HG02623 (cell line): ENCODE data around the gene BTG4.

Experiments used
- ATAC-seq: cut with Tn5 transposase; IDR thresholded peaks from one replicate; pipeline ENCODE4 v1.9.1; 2021; ENCODE audit warnings: moderate library complexity; ENCODE audit not compliant: unreplicated experiment

BTG4 gene

GRCh38 chr11:111512296-111513239 lies at the start of gene BTG4:
Gene BTG4, minus strand, starts transcription at chr11:111512386. Its CDS starts 13,610 bp downstream, at chr11:111498776.
- no peak for ATAC-seq

GRCh38 chr11:111561791-111562325 lies 49.7 kb upstream of the BTG4 start:
- no peak for ATAC-seq

GRCh38 chr11:111561306-111561705 lies 49.1 kb upstream of the BTG4 start:
- no peak for ATAC-seq

- no peak for ATAC-seq
Measured at GRCh38 chr11:111560800-111561199, 48.6 kb upstream of the BTG4 start.

- no peak for ATAC-seq
Measured at GRCh38 chr11:111559800-111560464, 47.7 kb upstream of the BTG4 start.

- no peak for ATAC-seq
Measured at GRCh38 chr11:111557425-111558111, 45.4 kb upstream of the BTG4 start.

- no peak for ATAC-seq
Measured at GRCh38 chr11:111555255-111555654, 43.1 kb upstream of the BTG4 start.

GRCh38 chr11:111554532-111554931 lies 42.3 kb upstream of the BTG4 start:
- no peak for ATAC-seq

GRCh38 chr11:111550258-111550657 lies 38.1 kb upstream of the BTG4 start:
- ATAC-seq: no peak

GRCh38 chr11:111549869-111550203 lies 37.6 kb upstream of the BTG4 start:
- ATAC-seq: no peak

- ATAC-seq: no peak
Measured at GRCh38 chr11:111549196-111549868, 37.1 kb upstream of the BTG4 start.

GRCh38 chr11:111548525-111548924 lies 36.3 kb upstream of the BTG4 start:
- no peak for ATAC-seq

- ATAC-seq: no peak
Measured at GRCh38 chr11:111542606-111543275, 30.6 kb upstream of the BTG4 start.

- no peak for ATAC-seq
Measured at GRCh38 chr11:111541254-111542061, 29.3 kb upstream of the BTG4 start.

GRCh38 chr11:111540937-111541253 lies 28.7 kb upstream of the BTG4 start:
- no peak for ATAC-seq

GRCh38 chr11:111540114-111540936 lies 28.1 kb upstream of the BTG4 start, which contains the start of gene LAYN:
Gene LAYN, plus strand, starts transcription at chr11:111540720. Its CDS starts 124 bp downstream, at chr11:111540844.
- no peak for ATAC-seq

GRCh38 chr11:111539426-111540113 lies 27.4 kb upstream of the BTG4 start:
- no peak for ATAC-seq
